OCI-LY7 (cell line): ENCODE measurements around the gene POLR1A. TPM values are rescaled to one million over a fixed set of nuclear protein-coding genes. Genes with fewer than 3 reads are reported as not detected.

Experiments used
- BruUV-seq: library from RNA; stranded (reverse); fragments of 400-500 nt; replicated peaks from 2 replicates; lab custom pipeline; 2021; lab: Mats Ljungman, UMichigan
- CTCF ChIA-PET: fragments of 300-600 bp; sonication (Branson Sonifier 250); formaldehyde crosslinking; loops from one replicate; lab custom pipeline; 2022; ENCODE audit warnings: antibody characterized with exemption; ENCODE audit not compliant: unreplicated experiment; lab: Charles Lee
- POLR2A ChIA-PET: fragments of 300-600 bp; sonication (Branson Sonifier 250); formaldehyde crosslinking; loops from one replicate; lab custom pipeline; 2022; ENCODE audit warnings: antibody characterized with exemption; lab: Charles Lee
- DNase-seq: peaks from one replicate; pipeline ENCODE4 v3.0.0-alpha.2; 2015; ENCODE audit warnings: low spot score
- H2AFZ ChIP-seq: fragments of 200-600 bp; sonication (generic), shearing (Covaris generic); 2 replicates; pipeline ENCODE4 v1.6.1; 2014; ENCODE audit warnings: mild to moderate bottlenecking, antibody characterized with exemption, low read length, moderate library complexity
- H3K27ac ChIP-seq: fragments of 200-600 bp; sonication (generic); 2 replicates; pipeline ENCODE4 v1.5.1; 2014; ENCODE audit warnings: mixed run types, low read depth, mild to moderate bottlenecking, moderate library complexity, low read length, inconsistent platforms; ENCODE audit not compliant: poor library complexity, severe bottlenecking
- H3K36me3 ChIP-seq: fragments of 200-600 bp; sonication (generic); 2 replicates; pipeline ENCODE4 v1.6.1; 2014; ENCODE audit warnings: mild to moderate bottlenecking, antibody characterized with exemption, low read length, moderate library complexity, mixed read lengths; ENCODE audit not compliant: insufficient read depth
- H3K4me1 ChIP-seq: fragments of 200-600 bp; sonication (generic); 2 replicates; pipeline ENCODE4 v1.5.1; 2014; ENCODE audit warnings: mild to moderate bottlenecking, low read length; ENCODE audit not compliant: insufficient read depth, poor library complexity, severe bottlenecking
- H3K4me2 ChIP-seq: fragments of 200-600 bp; sonication (generic); 2 replicates; pipeline ENCODE4 v1.6.1; 2014; ENCODE audit warnings: mild to moderate bottlenecking, low read length
- H3K4me3 ChIP-seq: fragments of 200-600 bp; sonication (generic); 2 replicates; pipeline ENCODE4 v1.5.1; 2014; ENCODE audit warnings: mild to moderate bottlenecking, low read depth, low read length; ENCODE audit not compliant: poor library complexity, severe bottlenecking
- H3K79me2 ChIP-seq: fragments of 200-600 bp; sonication (generic); 2 replicates; pipeline ENCODE4 v1.6.1; 2016; ENCODE audit warnings: low read depth, mild to moderate bottlenecking, low read length, moderate library complexity, mixed read lengths; ENCODE audit not compliant: insufficient read depth
- H3K9me2 ChIP-seq: fragments of 200-600 bp; sonication (generic); 2 replicates; pipeline ENCODE4 v1.6.1; 2016; ENCODE audit warnings: mild to moderate bottlenecking, low read length, mixed read lengths; ENCODE audit not compliant: insufficient read depth
- H3K9me3 ChIP-seq: fragments of 200-600 bp; sonication (generic); 2 replicates; pipeline ENCODE4 v1.6.1; 2014; ENCODE audit warnings: mild to moderate bottlenecking, mixed run types, low read length, mixed read lengths
- H4K20me1 ChIP-seq: fragments of 200-600 bp; sonication (generic); 2 replicates; pipeline ENCODE4 v1.6.1; 2014; ENCODE audit warnings: mild to moderate bottlenecking, antibody characterized with exemption, low read length, moderate library complexity, mixed read lengths; ENCODE audit not compliant: insufficient read depth
- CTCF ChIP-seq: fragments of 200-600 bp; sonication (generic); conservative IDR thresholded peaks from 2 replicates; pipeline ENCODE4 v1.5.1; 2014; ENCODE audit warnings: mild to moderate bottlenecking, antibody characterized with exemption, low read length, moderate library complexity, mixed read lengths
- EZH2phosphoT487 ChIP-seq: fragments of 200-600 bp; sonication (generic); IDR thresholded peaks from 2 replicates; pipeline ENCODE4 v1.6.1; 2018; ENCODE audit warnings: low read depth, borderline replicate concordance, mild to moderate bottlenecking, mixed run types, antibody characterized with exemption, low read length, moderate library complexity, mixed read lengths
- intact Hi-C: fragments of 100-400 bp; cut with micrococcal nuclease; formaldehyde crosslinking; loops from one replicate; pipeline ENCODE4 v1.10.0; 2022; ENCODE audit not compliant: unreplicated experiment
- total RNA-seq, 2 experiments: library from RNA; depleted of rRNA in 1 of 2; stranded (reverse); fragments of >200 nt in 1 of 2; shearing (Covaris generic) in 1 of 2; gene quantifications; 2 replicates each; pipeline ENCODE4 v1.2.3, GENCODE V29; 2014 to 2022

The POLR1A gene
- total RNA-seq, 2 experiments from 2014 or later, result 17.5 to 53.3 TPM

- no peak for DNase-seq
- no peaks in the 10 kb centered on the region for H3K9me2 ChIP-seq
- POLR2A ChIA-PET, result interaction anchor here (0.5 to 1.5 kb wide), 3 partner anchors 10 to 18 kb away, joined by 3 read pairs; no protein-coding TSS in a partner anchor
- TF ChIP-seq EZH2phosphoT487 (no peak), CTCF (no peak)
- no TSS peak for BruUV-seq
- intact Hi-C loops, result no loop called here
- H3K4me3 ChIP-seq, result no peak overlapping the region
- H3K27ac ChIP-seq, result no peak overlapping the region
- H3K36me3 ChIP-seq, result peaks cover 100% of the 10 kb centered on the region
- H2AFZ ChIP-seq, result no peak overlapping the region
- no peaks in the 10 kb centered on the region for H4K20me1 ChIP-seq
- CTCF ChIA-PET, result no interaction called here
- no peaks in the 10 kb centered on the region for H3K4me1 ChIP-seq
- H3K79me2 ChIP-seq, result no peaks in the 10 kb centered on the region
- no peaks in the 10 kb centered on the region for H3K9me3 ChIP-seq
- no peak overlapping the region for H3K4me2 ChIP-seq
These were observed 29.0 kb upstream of the POLR1A start for GRCh38 chr2:86134709-86135108.

GRCh38 chr2:86124683-86125082 is 19.0 kb upstream of the POLR1A start:
- intact Hi-C loops, result loop anchor here (5.0 kb wide), 1 partner anchor 33 kb away; no protein-coding TSS in a partner anchor
- BruUV-seq, result no TSS peak
- Histone ChIP-seq H3K9me3 (no peaks in the 10 kb centered on the region), H3K79me2 (no peaks in the 10 kb centered on the region), H3K4me2 (no peak overlapping the region), H3K27ac (no peak overlapping the region), H4K20me1 (peaks cover 4% of the 10 kb centered on the region; the same call in 1 of the 2 replicates), H2AFZ (no peak overlapping the region), H3K36me3 (peaks cover 100% of the 10 kb centered on the region), H3K9me2 (no peaks in the 10 kb centered on the region), H3K4me1 (no peaks in the 10 kb centered on the region), H3K4me3 (no peak overlapping the region)
- ChIA-PET POLR2A (interaction anchor here (1.1 to 1.9 kb wide), 2 partner anchors 16 to 18 kb away, joined by 4 to 5 read pairs; partner anchors contain the start of genes POLR1A and PTCD3), CTCF (no interaction called here)
- no peak for DNase-seq
- no peak for TF ChIP-seq EZH2phosphoT487
- no peak for TF ChIP-seq CTCF

- ChIA-PET CTCF (no interaction called here), POLR2A (no interaction called here)
- intact Hi-C loops, result loop anchor here (5.0 kb wide), 1 partner anchor 34 kb away; no protein-coding TSS in a partner anchor
- no peak overlapping the region for H3K27ac ChIP-seq
- H4K20me1 ChIP-seq, result peaks cover 8% of the 10 kb centered on the region; the same call in 1 of the 2 replicates
- BruUV-seq, result no TSS peak
- no peaks in the 10 kb centered on the region for H3K4me1 ChIP-seq
- no peaks in the 10 kb centered on the region for H3K79me2 ChIP-seq
- no peaks in the 10 kb centered on the region for H3K9me2 ChIP-seq
- H3K4me2 ChIP-seq, result no peak overlapping the region
- H3K36me3 ChIP-seq, result peaks cover 100% of the 10 kb centered on the region
- DNase-seq, result no peak
- H2AFZ ChIP-seq, result no peak overlapping the region
- no peak for TF ChIP-seq CTCF
- no peak for TF ChIP-seq EZH2phosphoT487
- H3K4me3 ChIP-seq, result no peak overlapping the region
- no peaks in the 10 kb centered on the region for H3K9me3 ChIP-seq
These were observed 17.7 kb upstream of the POLR1A start for GRCh38 chr2:86123328-86123925.
